Loucy (cell line): Measurements from ENCODE around the gene TTLL5.

ENCODE experiments used
- H2AFZ ChIP-seq: fragments of 200-600 bp; sonication (generic); 2 replicates; pipeline ENCODE4 v1.6.0; 2016; ENCODE audit warnings: antibody characterized with exemption, mild to moderate bottlenecking, low read length, moderate library complexity
- H3F3A ChIP-seq: fragments of 200-600 bp; 2 replicates; pipeline ENCODE4 v1.6.0; 2016; ENCODE audit warnings: antibody characterized with exemption, low read depth, mild to moderate bottlenecking
- H3K27me3 ChIP-seq: fragments of 200-600 bp; sonication (generic); 2 replicates; pipeline ENCODE4 v1.6.1; 2014; ENCODE audit warnings: low read length, mild to moderate bottlenecking; ENCODE audit not compliant: insufficient read depth, poor library complexity, severe bottlenecking
- H3K36me3 ChIP-seq: fragments of 200-600 bp; sonication (generic); 2 replicates; pipeline ENCODE4 v1.6.1; 2016; ENCODE audit warnings: low read length; ENCODE audit not compliant: insufficient read depth
- H3K4me1 ChIP-seq: fragments of 200-600 bp; sonication (generic); 2 replicates; pipeline ENCODE4 v1.5.1; 2014; ENCODE audit warnings: low read length, mild to moderate bottlenecking; ENCODE audit not compliant: insufficient read depth, poor library complexity, severe bottlenecking
- H3K4me2 ChIP-seq: fragments of 200-600 bp; sonication (generic); 2 replicates; pipeline ENCODE4 v1.6.0; 2014; ENCODE audit warnings: antibody characterized with exemption, low read length, low read depth, mild to moderate bottlenecking; ENCODE audit not compliant: poor library complexity, severe bottlenecking
- H3K4me3 ChIP-seq: fragments of 200-600 bp; sonication (generic); 2 replicates; pipeline ENCODE4 v1.5.1; 2014; ENCODE audit warnings: low read length, mild to moderate bottlenecking, mixed read lengths; ENCODE audit not compliant: poor library complexity, severe bottlenecking
- H3K79me2 ChIP-seq: fragments of 200-600 bp; sonication (generic); 2 replicates; pipeline ENCODE4 v1.6.1; 2014; ENCODE audit warnings: low read length; ENCODE audit not compliant: insufficient read depth
- H3K9ac ChIP-seq: fragments of 200-600 bp; sonication (generic); 2 replicates; pipeline ENCODE4 v1.6.0; 2014; ENCODE audit warnings: mild to moderate bottlenecking, low read depth, low read length, moderate library complexity; ENCODE audit not compliant: poor library complexity, severe bottlenecking
- H3K9me2 ChIP-seq: fragments of 200-600 bp; sonication (generic); replicated peaks from 2 replicates; pipeline ENCODE4 v1.6.1; 2016; ENCODE audit warnings: low read depth, low read length, mixed read lengths
- H3K9me3 ChIP-seq: fragments of 200-600 bp; sonication (generic); 2 replicates; pipeline ENCODE4 v1.6.1; 2014; ENCODE audit warnings: mild to moderate bottlenecking, antibody characterized with exemption, low read length, low read depth; ENCODE audit not compliant: insufficient read depth
- H4K20me1 ChIP-seq: fragments of 200-600 bp; sonication (generic); 2 replicates; pipeline ENCODE4 v1.6.0; 2014; ENCODE audit warnings: antibody characterized with exemption, low read length, mild to moderate bottlenecking; ENCODE audit not compliant: insufficient read depth, poor library complexity, severe bottlenecking
- EZH2phosphoT487 ChIP-seq: fragments of 200-600 bp; IDR thresholded peaks from 2 replicates; pipeline ENCODE4 v1.6.1; 2018; ENCODE audit warnings: antibody characterized with exemption, mild to moderate bottlenecking, moderate library complexity, borderline replicate concordance
- TF ChIP-seq, protein P1 (sequence below): fragments of 200-600 bp; sonication (generic); conservative IDR thresholded peaks from 2 replicates; pipeline ENCODE4 v1.5.1; 2014; ENCODE audit warnings: mild to moderate bottlenecking, antibody characterized with exemption, low read length

The TTLL5 gene

DNA sequence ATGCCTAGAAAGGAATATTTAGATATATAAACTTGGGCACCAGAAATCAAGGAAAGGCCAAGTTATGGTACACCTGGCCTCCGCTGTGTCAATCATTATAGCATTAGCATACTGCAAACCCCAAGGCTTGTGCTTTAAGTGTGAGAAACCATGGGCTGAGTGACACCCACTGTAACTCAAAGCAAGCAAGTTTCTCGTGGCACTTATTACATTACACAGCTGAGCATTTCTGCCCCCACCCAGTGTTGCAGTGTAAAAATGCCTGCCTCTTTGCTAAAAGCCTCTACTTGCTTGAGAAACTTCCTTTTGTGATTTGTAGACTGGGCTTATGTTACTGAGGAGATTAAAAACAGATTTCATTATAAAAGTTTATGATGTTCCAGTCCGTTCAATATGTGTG, 198.7 kb downstream of the TTLL5 start:
- Histone ChIP-seq H3K9me2 (no peaks in the 10 kb centered on the region), H4K20me1 (no peaks in the 10 kb centered on the region), H3K9ac (no peak overlapping the region), H3K27me3 (no peaks in the 10 kb centered on the region), H3F3A (no peaks in the 10 kb centered on the region), H3K4me2 (no peak overlapping the region), H3K4me3 (no peak overlapping the region), H2AFZ (no peak overlapping the region), H3K9me3 (no peaks in the 10 kb centered on the region), H3K36me3 (peaks cover 14% of the 10 kb centered on the region; the same call in 1 of the 2 replicates), H3K79me2 (no peaks in the 10 kb centered on the region), H3K4me1 (no peaks in the 10 kb centered on the region)
- TF ChIP-seq EZH2phosphoT487 = no peak
- TF ChIP-seq, protein P1, sequence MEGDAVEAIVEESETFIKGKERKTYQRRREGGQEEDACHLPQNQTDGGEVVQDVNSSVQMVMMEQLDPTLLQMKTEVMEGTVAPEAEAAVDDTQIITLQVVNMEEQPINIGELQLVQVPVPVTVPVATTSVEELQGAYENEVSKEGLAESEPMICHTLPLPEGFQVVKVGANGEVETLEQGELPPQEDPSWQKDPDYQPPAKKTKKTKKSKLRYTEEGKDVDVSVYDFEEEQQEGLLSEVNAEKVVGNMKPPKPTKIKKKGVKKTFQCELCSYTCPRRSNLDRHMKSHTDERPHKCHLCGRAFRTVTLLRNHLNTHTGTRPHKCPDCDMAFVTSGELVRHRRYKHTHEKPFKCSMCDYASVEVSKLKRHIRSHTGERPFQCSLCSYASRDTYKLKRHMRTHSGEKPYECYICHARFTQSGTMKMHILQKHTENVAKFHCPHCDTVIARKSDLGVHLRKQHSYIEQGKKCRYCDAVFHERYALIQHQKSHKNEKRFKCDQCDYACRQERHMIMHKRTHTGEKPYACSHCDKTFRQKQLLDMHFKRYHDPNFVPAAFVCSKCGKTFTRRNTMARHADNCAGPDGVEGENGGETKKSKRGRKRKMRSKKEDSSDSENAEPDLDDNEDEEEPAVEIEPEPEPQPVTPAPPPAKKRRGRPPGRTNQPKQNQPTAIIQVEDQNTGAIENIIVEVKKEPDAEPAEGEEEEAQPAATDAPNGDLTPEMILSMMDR = no peak

DNA sequence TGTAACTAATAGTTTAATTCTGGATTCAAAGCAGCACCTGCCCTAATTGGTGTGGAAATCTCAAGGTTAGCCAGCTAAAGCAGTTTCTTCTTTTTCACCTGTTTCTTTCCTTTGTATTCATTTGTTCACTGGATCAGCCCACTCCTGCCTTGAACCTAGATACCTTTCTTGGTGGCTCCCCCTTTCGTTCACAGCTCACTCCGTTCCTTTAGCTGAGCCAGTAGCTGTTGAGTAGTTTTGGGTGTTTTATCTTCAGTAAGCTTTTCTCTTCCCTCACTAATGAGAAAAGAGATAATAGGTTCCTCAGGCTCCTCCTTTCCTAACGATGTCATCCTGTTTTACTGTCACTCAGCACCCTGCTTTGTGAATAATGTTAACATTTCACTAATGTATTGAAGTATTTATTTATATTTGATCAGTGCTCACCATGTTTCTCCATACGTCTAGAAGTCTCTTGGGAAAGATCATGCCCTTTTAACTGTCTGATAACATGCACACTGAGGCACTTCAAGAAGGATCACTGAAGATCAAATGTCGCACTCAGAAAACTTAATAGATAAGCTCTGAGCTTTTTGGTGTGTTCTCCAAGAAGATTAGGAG, 199.6 kb downstream of the TTLL5 start:
- no peak overlapping the region for H3K9ac ChIP-seq
- no peaks in the 10 kb centered on the region for H3K27me3 ChIP-seq
- no peaks in the 10 kb centered on the region for H3K79me2 ChIP-seq

DNA sequence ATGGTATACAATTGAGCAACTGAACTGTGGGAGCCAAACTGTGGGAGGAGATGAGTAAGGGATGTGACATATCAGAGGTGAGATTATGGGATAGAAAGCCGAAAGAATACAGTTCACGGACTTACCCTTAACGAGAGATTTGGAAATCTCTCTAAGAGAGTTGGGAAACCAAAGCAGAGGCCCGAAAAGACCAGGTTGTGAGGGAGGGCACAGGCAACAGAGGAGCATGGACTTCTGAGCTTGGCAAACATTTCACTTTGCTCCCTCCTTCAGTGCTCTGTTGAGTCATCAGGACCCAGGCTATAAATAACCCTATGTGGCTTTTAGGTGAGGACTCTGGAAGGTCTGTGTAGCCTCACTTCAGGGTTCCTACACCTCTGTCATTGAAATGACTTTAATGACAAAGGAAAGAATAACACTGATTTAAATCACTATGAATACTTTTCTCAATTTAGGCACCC, 200.1 kb downstream of the TTLL5 start:
- no peaks in the 10 kb centered on the region for H3K4me1 ChIP-seq
- H3K9ac ChIP-seq = no peak overlapping the region
- H3K27me3 ChIP-seq = no peaks in the 10 kb centered on the region
- TF ChIP-seq, protein P1 = no peak
- no peak for TF ChIP-seq EZH2phosphoT487
- H4K20me1 ChIP-seq = no peaks in the 10 kb centered on the region
- no peaks in the 10 kb centered on the region for H3K9me3 ChIP-seq
- H3K4me2 ChIP-seq = no peak overlapping the region
- H3K79me2 ChIP-seq = no peaks in the 10 kb centered on the region
- no peaks in the 10 kb centered on the region for H3F3A ChIP-seq
- no peaks in the 10 kb centered on the region for H3K9me2 ChIP-seq
- no peak overlapping the region for H2AFZ ChIP-seq
- peaks cover 11% of the 10 kb centered on the region; the same call in 1 of the 2 replicates for H3K36me3 ChIP-seq
- H3K4me3 ChIP-seq = no peak overlapping the region

More for the DNA sequence above, 199.6 kb downstream of the TTLL5 start:
- H3K36me3 ChIP-seq = peaks cover 13% of the 10 kb centered on the region; the same call in 1 of the 2 replicates
- H3K9me2 ChIP-seq = no peaks in the 10 kb centered on the region
- TF ChIP-seq, protein P1 = no peak
- no peak for TF ChIP-seq EZH2phosphoT487
- H3K9me3 ChIP-seq = no peaks in the 10 kb centered on the region
- no peak overlapping the region for H2AFZ ChIP-seq
- no peaks in the 10 kb centered on the region for H3F3A ChIP-seq
- H3K4me1 ChIP-seq = no peaks in the 10 kb centered on the region
- H4K20me1 ChIP-seq = no peaks in the 10 kb centered on the region
- H3K4me2 ChIP-seq = no peak overlapping the region
- no peak overlapping the region for H3K4me3 ChIP-seq
